Uterine smooth muscle cell (primary cell): ENCODE measurements around the gene PXMP4. TPM values are rescaled to one million over a fixed set of nuclear protein-coding genes. Genes with fewer than 3 reads are reported as not detected.

Experiments
- total RNA-seq: library from RNA; depleted of rRNA; stranded (reverse); fragments of >200 nt; gene quantifications from 2 replicates; pipeline ENCODE4 v1.2.3, GENCODE V29; 2014

Gene PXMP4, protein sequence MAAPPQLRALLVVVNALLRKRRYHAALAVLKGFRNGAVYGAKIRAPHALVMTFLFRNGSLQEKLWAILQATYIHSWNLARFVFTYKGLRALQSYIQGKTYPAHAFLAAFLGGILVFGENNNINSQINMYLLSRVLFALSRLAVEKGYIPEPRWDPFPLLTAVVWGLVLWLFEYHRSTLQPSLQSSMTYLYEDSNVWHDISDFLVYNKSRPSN
- 5.1 and 6.5 TPM in 2 replicates for total RNA-seq

GRCh38 chr20:33719989-33720709, at the start of gene PXMP4:
TSS of gene PXMP4 (minus strand) at chr20:33720310. CDS start at chr20:33720207, 103 bp downstream.

GRCh38 chr20:33731693-33732165, 11.6 kb upstream of the PXMP4 start, which contains the start of gene ZNF341:
TSS of gene ZNF341 (plus strand) at chr20:33731996. CDS start at chr20:33732022, 26 bp downstream.

DNA sequence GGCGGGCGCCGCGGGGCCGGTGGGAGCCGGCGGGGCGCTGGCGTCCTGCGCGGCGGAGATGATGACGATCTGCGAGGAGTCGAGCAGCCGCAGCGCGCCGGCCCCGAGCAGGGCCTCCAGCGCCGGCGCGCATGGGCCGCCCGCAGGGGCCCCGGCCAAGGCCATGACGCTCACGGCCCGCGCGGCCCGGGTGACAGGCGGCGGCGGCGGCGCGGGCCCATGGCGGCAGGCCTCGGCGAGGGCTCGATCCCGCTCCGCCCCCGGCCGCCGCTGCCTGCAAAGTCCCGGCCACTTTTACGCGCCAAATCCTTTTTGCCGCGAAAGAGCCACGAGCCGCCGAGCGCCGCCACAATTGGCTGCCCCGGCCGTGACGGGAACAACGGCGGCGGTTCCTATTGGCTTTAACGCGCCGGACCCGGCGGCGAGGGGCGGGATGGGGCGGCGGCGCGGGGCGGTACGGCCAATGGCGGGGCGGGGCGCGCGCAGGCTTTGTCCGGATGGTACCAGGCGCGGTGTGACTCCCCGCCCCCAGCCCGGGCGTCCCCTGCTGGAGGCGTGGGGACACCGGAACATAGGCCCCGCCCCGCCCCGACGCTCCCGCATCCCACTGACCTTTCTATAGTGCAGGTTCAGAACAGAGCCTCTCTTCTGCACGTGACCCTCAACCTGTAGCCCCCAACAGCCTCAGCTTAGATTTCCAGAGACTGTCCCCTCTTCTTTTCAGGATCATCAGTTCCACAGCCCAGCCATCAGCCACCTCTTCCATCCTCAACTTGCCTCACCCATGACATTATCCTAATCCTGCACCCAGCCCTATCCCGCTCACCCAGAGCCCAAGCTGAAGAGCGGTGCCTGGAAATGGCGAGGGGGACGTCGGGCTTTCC, 33.8 kb downstream of the PXMP4 start, which contains the start of gene E2F1:
E2F1 (minus strand) TSS at position 286 of the 884 bp plus-strand sequence; CDS start at position 165, 121 bp downstream.

DNA sequence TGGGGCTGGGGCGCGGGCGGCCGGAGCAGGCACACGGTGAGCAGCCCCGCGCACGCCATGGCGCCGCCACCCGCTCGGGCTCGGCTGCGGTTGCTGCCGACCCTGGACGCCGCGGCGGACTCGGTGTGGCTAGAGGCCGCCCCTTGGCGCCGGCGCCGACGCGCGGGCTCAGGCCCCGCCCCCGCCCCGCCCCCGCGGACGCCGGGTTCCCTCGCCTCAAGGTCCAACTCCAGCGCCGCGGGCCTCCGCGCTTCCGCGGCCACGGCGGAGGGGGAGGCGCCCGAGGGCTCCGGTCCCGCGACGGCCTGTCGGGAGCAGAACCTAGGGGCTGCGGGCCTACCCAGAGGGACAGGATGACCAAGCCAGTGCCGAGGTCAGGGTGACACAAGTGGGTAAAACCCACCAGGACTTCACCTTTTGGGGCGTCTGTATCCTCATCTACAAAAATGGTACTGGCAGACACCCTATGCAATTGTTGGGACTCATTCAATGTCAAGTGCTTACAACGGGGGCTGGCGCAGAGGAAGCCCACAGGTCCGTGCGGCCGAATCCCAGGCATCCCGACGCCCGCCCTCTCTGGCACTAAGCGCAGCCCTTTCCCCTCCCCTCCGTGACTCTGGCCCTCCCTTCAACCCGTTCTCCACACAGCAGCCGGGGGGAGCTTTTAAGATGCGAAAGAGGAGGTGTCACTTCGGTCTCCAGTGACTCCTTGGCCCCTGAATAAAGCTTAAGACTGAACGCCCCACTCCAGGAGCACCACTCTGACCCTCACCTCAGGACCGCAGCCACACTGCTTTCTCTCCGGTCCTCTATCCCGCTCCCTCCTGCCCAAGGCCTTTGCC, 45.6 kb downstream of the PXMP4 start, which contains the start of gene NECAB3:
NECAB3 (minus strand) TSS at position 135 of the 842 bp plus-strand sequence; CDS start at position 59, 76 bp downstream.

GRCh38 chr20:33666293-33667244, 53.5 kb downstream of the PXMP4 start, which contains the start of gene ACTL10:
TSS of gene ACTL10 (plus strand) at chr20:33666943. CDS start at chr20:33667498, 555 bp downstream.

DNA sequence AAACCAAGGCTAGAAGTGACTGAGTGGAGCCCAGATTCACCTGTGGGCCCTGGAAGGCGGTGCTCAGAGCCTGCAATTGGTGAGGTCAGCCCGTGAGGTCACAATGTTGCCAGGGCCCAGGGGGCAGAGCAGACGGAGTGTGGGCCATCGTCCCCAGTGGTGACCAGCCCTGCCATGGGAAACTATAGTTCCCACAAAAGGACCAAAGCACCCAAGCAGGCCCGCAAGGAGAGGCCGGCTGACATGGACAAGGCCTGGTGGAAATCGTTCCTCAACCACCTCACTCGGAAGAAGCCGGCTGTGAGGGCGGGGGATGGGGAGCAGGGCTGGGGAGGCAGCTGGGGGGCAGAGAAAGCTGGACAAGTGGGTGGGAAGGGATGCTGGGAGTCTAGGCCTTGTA, 57.9 kb downstream of the PXMP4 start, which contains the start of gene C20orf144:
C20orf144 (plus strand) TSS at position 156 of the 400 bp plus-strand sequence; CDS start at position 175, 19 bp downstream.

Other genes with a start within 250 kb of the PXMP4 start
- gene CBFA2T2, start 230.2 kb downstream of the PXMP4 start, total RNA-seq, result 4.3 and 6.5 TPM in 2 replicates
- gene C20orf144, start 58.0 kb downstream of the PXMP4 start, total RNA-seq, result under 0.01 and 0.11 TPM in 2 replicates
- gene ACTL10, start 53.4 kb downstream of the PXMP4 start, total RNA-seq, result 2.1 and 2.7 TPM in 2 replicates
- gene NECAB3, start 45.9 kb downstream of the PXMP4 start, total RNA-seq, result 27.7 and 29.9 TPM in 2 replicates
- 10.4 and 24.3 TPM in 2 replicates for gene E2F1, start 33.9 kb downstream of the PXMP4 start, total RNA-seq
- gene ZNF341, start 11.7 kb upstream of the PXMP4 start, total RNA-seq, result 1.00 and 1.2 TPM in 2 replicates
- gene CHMP4B, start 91.0 kb upstream of the PXMP4 start, total RNA-seq, result 39.6 and 40.3 TPM in 2 replicates